Loucy (cell line): ENCODE data around the gene PLEKHA4.

Experiments used
- EZH2phosphoT487 ChIP-seq: fragments of 200-600 bp; IDR thresholded peaks from 2 replicates; pipeline ENCODE4 v1.6.1; 2018; ENCODE audit warnings: antibody characterized with exemption, mild to moderate bottlenecking, moderate library complexity, borderline replicate concordance
- TF ChIP-seq, protein P1 (sequence below): fragments of 200-600 bp; sonication (generic); conservative IDR thresholded peaks from 2 replicates; pipeline ENCODE4 v1.5.1; 2014; ENCODE audit warnings: mild to moderate bottlenecking, antibody characterized with exemption, low read length

DNA sequence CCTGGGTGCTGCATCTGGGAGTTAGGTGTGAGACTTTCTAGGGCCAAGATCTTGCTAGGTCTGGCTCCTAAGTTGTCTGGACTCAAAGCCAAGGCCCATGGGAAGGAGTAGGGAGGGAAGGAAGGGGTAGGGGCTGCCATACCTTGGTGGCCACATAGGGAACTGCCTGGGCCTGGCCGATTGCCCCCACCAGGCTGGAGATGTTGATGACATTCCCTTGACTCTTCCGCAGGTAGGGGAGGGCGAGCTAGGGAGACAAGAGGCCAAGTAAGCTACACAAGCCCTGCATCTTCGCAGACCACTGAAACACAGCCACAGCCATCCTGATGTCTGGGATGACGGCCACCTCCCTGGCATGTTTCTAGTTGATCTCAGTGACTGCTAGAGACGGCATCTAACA, 53.5 kb downstream of the PLEKHA4 start:
- TF ChIP-seq, protein P1, sequence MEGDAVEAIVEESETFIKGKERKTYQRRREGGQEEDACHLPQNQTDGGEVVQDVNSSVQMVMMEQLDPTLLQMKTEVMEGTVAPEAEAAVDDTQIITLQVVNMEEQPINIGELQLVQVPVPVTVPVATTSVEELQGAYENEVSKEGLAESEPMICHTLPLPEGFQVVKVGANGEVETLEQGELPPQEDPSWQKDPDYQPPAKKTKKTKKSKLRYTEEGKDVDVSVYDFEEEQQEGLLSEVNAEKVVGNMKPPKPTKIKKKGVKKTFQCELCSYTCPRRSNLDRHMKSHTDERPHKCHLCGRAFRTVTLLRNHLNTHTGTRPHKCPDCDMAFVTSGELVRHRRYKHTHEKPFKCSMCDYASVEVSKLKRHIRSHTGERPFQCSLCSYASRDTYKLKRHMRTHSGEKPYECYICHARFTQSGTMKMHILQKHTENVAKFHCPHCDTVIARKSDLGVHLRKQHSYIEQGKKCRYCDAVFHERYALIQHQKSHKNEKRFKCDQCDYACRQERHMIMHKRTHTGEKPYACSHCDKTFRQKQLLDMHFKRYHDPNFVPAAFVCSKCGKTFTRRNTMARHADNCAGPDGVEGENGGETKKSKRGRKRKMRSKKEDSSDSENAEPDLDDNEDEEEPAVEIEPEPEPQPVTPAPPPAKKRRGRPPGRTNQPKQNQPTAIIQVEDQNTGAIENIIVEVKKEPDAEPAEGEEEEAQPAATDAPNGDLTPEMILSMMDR = no peak
- no peak for TF ChIP-seq EZH2phosphoT487
